Measurements from ENCODE around the gene CADPS.

CADPS gene

GRCh38 chr3:62708638-62709373 is 166.4 kb downstream of the CADPS start:
- Histone ChIP-seq H3K4me3 (ENCODE audit: low read depth, low read length) (no peak overlapping the region), H3K9me3 (no peaks in the 10 kb centered on the region), H3K36me3 (no peaks in the 10 kb centered on the region), H3K27me3 (no peaks in the 10 kb centered on the region), H3K4me1 (peaks cover 11% of the 10 kb centered on the region)
- no peak for DNase-seq
- TF ChIP-seq, protein P1, sequence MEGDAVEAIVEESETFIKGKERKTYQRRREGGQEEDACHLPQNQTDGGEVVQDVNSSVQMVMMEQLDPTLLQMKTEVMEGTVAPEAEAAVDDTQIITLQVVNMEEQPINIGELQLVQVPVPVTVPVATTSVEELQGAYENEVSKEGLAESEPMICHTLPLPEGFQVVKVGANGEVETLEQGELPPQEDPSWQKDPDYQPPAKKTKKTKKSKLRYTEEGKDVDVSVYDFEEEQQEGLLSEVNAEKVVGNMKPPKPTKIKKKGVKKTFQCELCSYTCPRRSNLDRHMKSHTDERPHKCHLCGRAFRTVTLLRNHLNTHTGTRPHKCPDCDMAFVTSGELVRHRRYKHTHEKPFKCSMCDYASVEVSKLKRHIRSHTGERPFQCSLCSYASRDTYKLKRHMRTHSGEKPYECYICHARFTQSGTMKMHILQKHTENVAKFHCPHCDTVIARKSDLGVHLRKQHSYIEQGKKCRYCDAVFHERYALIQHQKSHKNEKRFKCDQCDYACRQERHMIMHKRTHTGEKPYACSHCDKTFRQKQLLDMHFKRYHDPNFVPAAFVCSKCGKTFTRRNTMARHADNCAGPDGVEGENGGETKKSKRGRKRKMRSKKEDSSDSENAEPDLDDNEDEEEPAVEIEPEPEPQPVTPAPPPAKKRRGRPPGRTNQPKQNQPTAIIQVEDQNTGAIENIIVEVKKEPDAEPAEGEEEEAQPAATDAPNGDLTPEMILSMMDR (IDR thresholded peaks at IDR 0.05; ENCODE audit: low read depth, low read length): no peak

DNA sequence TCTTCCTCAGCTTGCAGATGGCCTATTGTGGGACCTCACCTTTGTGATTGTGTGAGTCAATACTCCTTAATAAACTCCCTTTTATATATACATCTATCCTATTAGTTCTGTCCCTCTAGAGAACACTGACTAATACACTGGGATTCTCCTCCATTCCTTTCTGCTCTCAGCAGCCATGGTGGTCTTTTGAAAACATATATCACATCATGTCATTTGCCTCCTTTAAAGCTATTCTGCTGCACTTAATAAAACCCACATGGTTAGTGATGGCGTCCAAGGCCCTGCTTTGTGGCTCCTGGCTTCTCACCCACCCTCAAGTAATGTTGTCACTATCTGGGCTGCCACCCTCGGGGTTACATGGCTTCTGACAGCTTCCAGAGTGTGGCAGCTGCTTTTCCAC is 169.5 kb downstream of the CADPS start:
- Histone ChIP-seq H3K4me3 (ENCODE audit: low read depth, low read length) (no peak overlapping the region), H3K9me3 (no peaks in the 10 kb centered on the region), H3K36me3 (no peaks in the 10 kb centered on the region), H3K4me1 (peaks cover 3% of the 10 kb centered on the region), H3K27me3 (no peaks in the 10 kb centered on the region)
- no peak for DNase-seq
- TF ChIP-seq, protein P1 (IDR thresholded peaks at IDR 0.05; ENCODE audit: low read depth, low read length): no peak

- H3K9me3 ChIP-seq: no peaks in the 10 kb centered on the region
- no peak overlapping the region for H3K4me3 ChIP-seq (ENCODE audit: low read depth, low read length)
- no peaks in the 10 kb centered on the region for H3K36me3 ChIP-seq
- H3K4me1 ChIP-seq: no peaks in the 10 kb centered on the region; the same call in 1 of the 2 replicates
- H3K27me3 ChIP-seq: no peaks in the 10 kb centered on the region
- TF ChIP-seq, protein P1 (IDR thresholded peaks at IDR 0.05; ENCODE audit: low read depth, low read length): no peak
- DNase-seq: no peak
These were observed 171.6 kb downstream of the CADPS start for GRCh38 chr3:62703451-62704167.

DNA sequence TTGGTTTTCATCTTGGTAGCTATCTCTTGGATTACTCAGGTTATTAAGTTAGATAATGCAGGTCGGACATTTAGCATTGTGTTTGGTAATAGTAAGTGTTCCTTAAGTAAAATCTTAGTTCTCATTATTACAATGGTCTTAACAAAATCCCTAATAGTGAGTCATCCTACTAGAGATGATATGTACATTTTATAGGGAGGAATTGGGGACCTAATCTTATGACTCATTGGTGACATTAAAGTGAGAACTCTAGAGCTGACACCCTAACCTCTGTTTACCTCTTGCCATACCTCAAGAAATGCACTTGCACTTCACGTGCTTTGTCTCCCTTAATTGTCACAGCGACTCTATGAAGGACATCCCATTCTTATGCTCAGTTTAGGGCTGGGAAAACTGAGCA is 174.9 kb downstream of the CADPS start:
- Histone ChIP-seq H3K4me1 (no peaks in the 10 kb centered on the region; the same call in none of the 2 replicates), H3K36me3 (no peaks in the 10 kb centered on the region), H3K27me3 (no peaks in the 10 kb centered on the region), H3K9me3 (no peaks in the 10 kb centered on the region), H3K4me3 (ENCODE audit: low read depth, low read length) (no peak overlapping the region)
- no peak for DNase-seq
- TF ChIP-seq, protein P1 (IDR thresholded peaks at IDR 0.05; ENCODE audit: low read depth, low read length): no peak

GRCh38 chr3:62699728-62700127 is 175.5 kb downstream of the CADPS start:
- H3K27me3 ChIP-seq: no peaks in the 10 kb centered on the region
- no peaks in the 10 kb centered on the region for H3K36me3 ChIP-seq
- H3K9me3 ChIP-seq: no peaks in the 10 kb centered on the region
- H3K4me1 ChIP-seq: no peaks in the 10 kb centered on the region; the same call in none of the 2 replicates
- no peak overlapping the region for H3K4me3 ChIP-seq (ENCODE audit: low read depth, low read length)
- TF ChIP-seq, protein P1 (IDR thresholded peaks at IDR 0.05; ENCODE audit: low read depth, low read length): no peak
- DNase-seq: no peak

- Histone ChIP-seq H3K27me3 (no peaks in the 10 kb centered on the region), H3K36me3 (no peaks in the 10 kb centered on the region), H3K4me3 (ENCODE audit: low read depth, low read length) (no peak overlapping the region), H3K4me1 (no peaks in the 10 kb centered on the region; the same call in none of the 2 replicates), H3K9me3 (no peaks in the 10 kb centered on the region)
- no peak for DNase-seq
- TF ChIP-seq, protein P1 (IDR thresholded peaks at IDR 0.05; ENCODE audit: low read depth, low read length): no peak
These were observed 179.2 kb downstream of the CADPS start for GRCh38 chr3:62696011-62696410.

Measured in BE2C (cell line).